ENCODE data around the gene C8A.

The C8A gene

GRCh38 chr1:56894014-56894413 is 39.4 kb downstream of the C8A start:
- DNase-seq (ENCODE audit: low spot score), result no peak

- DNase-seq (ENCODE audit: low spot score), result no peak
These were observed 42.8 kb downstream of the C8A start for GRCh38 chr1:56897150-56898004.

GRCh38 chr1:56898005-56898373 is 43.4 kb downstream of the C8A start:
- no peak for DNase-seq (ENCODE audit: low spot score)

GRCh38 chr1:56898879-56899278 is 44.3 kb downstream of the C8A start:
- DNase-seq (ENCODE audit: low spot score), result no peak

- DNase-seq (ENCODE audit: low spot score), result peak; percentile 67
These were observed 47.1 kb downstream of the C8A start for GRCh38 chr1:56901716-56902115.

GRCh38 chr1:56903778-56904177 is 49.2 kb downstream of the C8A start:
- no peak for DNase-seq (ENCODE audit: low spot score)

- DNase-seq (ENCODE audit: low spot score), result peak; percentile 22
These were observed 50.2 kb downstream of the C8A start for GRCh38 chr1:56904663-56905397.

- no peak for DNase-seq (ENCODE audit: low spot score)
These were observed 51.1 kb downstream of the C8A start for GRCh38 chr1:56905667-56906066.

- peak; percentile 67 for DNase-seq (ENCODE audit: low spot score)
These were observed 54.1 kb downstream of the C8A start for GRCh38 chr1:56908619-56909221.

- no peak for DNase-seq (ENCODE audit: low spot score)
These were observed 55.9 kb downstream of the C8A start for GRCh38 chr1:56910441-56910985.

- DNase-seq (ENCODE audit: low spot score), result peak; percentile 26
These were observed 56.7 kb downstream of the C8A start for GRCh38 chr1:56911098-56911938.

GRCh38 chr1:56912325-56912724 is 57.7 kb downstream of the C8A start:
- no peak for DNase-seq (ENCODE audit: low spot score)

- no peak for DNase-seq (ENCODE audit: low spot score)
These were observed 61.4 kb downstream of the C8A start for GRCh38 chr1:56915960-56916359.

- DNase-seq (ENCODE audit: low spot score), result no peak
These were observed 62.0 kb downstream of the C8A start for GRCh38 chr1:56916630-56917029.

- DNase-seq (ENCODE audit: low spot score), result no peak
These were observed 62.8 kb downstream of the C8A start for GRCh38 chr1:56917356-56917755.

GRCh38 chr1:56920591-56921001 is 66.0 kb downstream of the C8A start:
- peak; percentile 51 for DNase-seq (ENCODE audit: low spot score)

- DNase-seq (ENCODE audit: low spot score), result peak; percentile 33
These were observed 66.9 kb downstream of the C8A start for GRCh38 chr1:56921479-56921878.

- DNase-seq (ENCODE audit: low spot score), result no peak
These were observed 67.5 kb downstream of the C8A start for GRCh38 chr1:56922070-56922469.

GRCh38 chr1:56922507-56922906 is 67.9 kb downstream of the C8A start:
- no peak for DNase-seq (ENCODE audit: low spot score)

- DNase-seq (ENCODE audit: low spot score), result no peak
These were observed 68.6 kb downstream of the C8A start for GRCh38 chr1:56923201-56923600.

- no peak for DNase-seq (ENCODE audit: low spot score)
These were observed 69.5 kb downstream of the C8A start for GRCh38 chr1:56924116-56924515.

- DNase-seq (ENCODE audit: low spot score), result no peak
These were observed 70.6 kb downstream of the C8A start for GRCh38 chr1:56925193-56925592.
